HG02981 (cell line): Measurements from ENCODE around the gene RBM28.

ENCODE experiments used
- ATAC-seq: cut with Tn5 transposase; IDR thresholded peaks from one replicate; pipeline ENCODE4 v1.9.1; 2021; ENCODE audit warnings: mild to moderate bottlenecking, moderate library complexity; ENCODE audit not compliant: unreplicated experiment

RBM28 gene

GRCh38 chr7:128350708-128351295 is 7.1 kb upstream of the RBM28 start:
- ATAC-seq: no peak

GRCh38 chr7:128349466-128349825 is 5.7 kb upstream of the RBM28 start:
- ATAC-seq: no peak

GRCh38 chr7:128347647-128348097 is 4.0 kb upstream of the RBM28 start:
- no peak for ATAC-seq

DNA sequence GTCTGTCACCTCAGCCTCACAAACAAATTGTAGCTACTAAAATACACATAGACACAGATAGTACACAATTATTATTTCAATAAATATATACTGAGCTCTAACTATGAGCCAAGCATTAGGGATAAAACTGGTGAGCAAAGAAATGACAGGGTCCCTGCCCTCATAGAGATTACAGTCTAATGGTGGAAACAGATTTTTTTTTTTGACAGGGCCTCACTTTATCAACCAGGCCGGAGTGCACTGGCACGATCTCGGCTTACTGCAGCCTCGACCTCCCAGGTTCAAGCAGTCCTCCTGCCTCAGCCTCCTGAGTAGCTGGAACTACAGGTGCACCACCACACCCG is 695 bp upstream of the RBM28 start:
- no peak for ATAC-seq

DNA sequence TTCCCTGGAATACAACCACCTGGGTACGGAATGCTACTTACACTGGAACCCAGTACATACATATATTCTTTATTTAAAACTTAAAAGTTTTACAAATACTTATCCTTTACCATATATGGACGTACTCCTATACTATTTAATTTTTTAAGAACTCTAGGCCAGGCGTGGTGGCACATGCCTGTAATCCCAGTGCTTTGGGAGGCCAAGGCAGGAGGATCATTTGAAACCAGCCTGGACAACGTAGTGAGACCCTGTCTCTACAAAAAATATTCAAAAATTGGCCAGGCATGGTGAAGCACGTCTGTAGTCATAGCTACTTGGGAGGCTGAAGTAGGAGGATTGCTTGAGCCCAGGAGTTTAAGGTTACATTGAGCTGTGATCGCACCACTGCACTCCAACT is 2.0 kb downstream of the RBM28 start:
- ATAC-seq: no peak

- no peak for ATAC-seq
Observed at GRCh38 chr7:128335730-128336129, 8.0 kb downstream of the RBM28 start.

DNA sequence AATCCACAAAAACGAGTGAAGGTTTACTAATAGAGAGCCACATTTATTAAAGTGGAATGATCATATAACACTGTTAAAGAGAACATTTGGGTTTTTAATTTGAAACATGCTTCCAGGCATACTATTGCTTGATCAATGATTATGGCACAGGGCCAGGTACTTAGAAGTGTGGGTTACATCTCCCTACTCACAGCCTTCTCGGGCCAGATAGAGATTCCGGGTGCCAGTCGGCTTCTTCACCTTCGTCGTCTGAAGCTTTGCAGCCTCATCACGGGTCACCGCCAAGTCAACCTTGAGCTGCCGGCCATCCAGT is 19.4 kb downstream of the RBM28 start:
- no peak for ATAC-seq

DNA sequence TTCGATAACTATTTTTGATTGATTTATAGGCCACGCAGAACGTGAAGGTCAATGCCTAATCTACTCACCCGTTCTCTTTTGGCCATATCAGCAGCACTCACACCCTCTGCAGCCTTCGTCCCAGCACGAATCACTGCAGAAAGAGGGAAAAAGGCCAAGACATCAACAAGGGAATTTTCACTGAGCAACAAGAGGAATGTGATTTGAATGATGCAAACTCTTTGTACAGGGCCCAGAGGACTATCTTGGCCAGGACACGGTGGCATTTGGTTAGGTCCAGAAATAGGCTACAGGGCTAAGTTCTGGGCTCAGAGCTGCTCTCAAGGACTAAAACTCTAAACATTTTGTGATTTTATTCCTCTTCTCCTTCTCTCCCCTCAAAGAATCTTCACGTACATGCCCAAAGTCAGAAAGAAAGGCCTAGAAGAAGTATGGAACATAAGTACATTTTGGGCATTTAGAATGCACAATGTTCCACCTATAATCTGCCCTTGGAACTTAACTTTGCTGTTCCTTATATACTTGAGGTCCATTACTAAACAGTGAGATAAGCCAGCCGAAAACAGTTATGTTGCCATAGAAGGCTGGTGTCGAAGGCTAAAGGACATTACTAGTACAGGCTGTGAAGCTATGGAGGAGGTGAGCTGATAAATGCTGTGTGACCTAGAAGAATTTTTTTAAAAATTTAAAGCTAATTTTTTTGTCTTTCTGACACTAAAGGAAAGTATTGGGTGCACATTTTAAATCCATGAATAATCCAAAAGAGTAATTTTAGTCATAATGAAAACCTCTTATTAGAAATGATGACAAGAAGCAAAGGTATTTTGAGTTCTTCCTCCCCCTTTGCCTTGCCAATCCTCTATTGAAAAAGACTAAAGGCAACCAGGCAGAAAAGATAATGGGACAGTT is 20.0 kb downstream of the RBM28 start:
- no peak for ATAC-seq

GRCh38 chr7:128323040-128323439 is 20.7 kb downstream of the RBM28 start:
- no peak for ATAC-seq

DNA sequence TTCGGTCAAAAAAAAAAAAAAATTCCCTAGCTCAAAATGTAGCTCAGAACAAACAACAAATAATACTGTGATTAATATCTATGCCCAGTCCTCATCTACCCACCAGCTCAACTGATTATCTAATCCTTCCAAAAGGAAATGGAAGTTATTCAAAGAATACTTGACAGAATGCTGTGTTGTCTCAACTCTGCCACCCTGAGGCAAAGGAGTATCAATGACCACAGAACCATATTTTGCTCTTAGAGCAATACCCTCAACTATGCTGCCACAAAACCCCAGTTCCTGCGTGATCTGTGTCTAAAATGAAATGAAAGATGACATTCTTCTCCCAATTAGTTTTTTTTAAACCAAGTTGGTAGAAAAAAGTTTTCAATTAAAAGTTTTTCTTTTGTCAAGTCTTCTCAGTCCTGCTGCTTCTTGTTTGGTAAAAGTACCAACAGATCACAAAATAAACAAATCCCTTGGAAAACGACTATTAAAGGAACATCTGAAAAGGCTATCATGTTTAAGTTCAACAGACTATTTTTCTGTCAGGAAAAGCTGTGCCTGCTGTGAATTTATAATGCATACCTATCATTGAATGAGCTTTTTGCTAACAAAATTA is 21.6 kb downstream of the RBM28 start:
- no peak for ATAC-seq

DNA sequence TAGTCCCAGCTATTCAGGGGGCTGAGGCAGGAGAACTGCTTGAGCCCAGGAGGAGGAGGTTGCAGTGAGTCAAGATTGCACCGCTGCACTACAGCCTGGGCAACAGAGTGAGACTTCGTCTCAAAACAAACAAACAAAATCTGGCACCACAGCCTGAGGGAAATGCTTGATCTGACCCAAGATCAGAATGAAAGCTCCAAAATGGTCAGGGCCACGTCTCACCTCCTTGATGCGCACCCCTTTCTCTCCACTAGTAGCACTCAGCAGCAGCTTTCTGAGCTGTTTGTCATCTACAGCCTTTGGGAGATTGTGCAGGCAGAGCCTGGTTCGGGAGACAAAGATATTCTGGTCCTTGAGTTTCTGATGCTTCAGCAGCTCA is 22.7 kb downstream of the RBM28 start:
- no peak for ATAC-seq

DNA sequence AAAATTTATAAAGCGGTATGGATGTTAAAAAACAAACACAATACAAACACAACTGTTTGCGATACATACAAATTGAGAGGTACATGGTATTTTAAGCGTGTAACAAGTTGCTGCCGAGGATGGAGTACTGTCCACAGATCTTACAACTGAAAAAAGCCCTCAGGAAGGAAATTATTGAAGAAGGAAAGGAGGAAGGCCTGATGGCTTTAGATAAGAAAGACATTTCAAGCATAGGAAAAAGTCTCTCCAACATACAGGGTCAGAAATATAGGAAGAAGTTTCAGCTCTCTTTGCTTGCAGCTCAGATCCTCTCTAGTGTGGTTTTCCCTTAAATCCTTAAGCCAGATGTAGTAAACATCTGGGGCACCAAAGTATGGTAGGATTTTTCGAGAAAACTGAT is 25.0 kb downstream of the RBM28 start:
- no peak for ATAC-seq

GRCh38 chr7:128311013-128311412 is 32.7 kb downstream of the RBM28 start:
- no peak for ATAC-seq

GRCh38 chr7:128310499-128310898 is 33.2 kb downstream of the RBM28 start:
- no peak for ATAC-seq

GRCh38 chr7:128309976-128310375 is 33.7 kb downstream of the RBM28 start:
- no peak for ATAC-seq

GRCh38 chr7:128309124-128309523 is 34.6 kb downstream of the RBM28 start:
- ATAC-seq: no peak

DNA sequence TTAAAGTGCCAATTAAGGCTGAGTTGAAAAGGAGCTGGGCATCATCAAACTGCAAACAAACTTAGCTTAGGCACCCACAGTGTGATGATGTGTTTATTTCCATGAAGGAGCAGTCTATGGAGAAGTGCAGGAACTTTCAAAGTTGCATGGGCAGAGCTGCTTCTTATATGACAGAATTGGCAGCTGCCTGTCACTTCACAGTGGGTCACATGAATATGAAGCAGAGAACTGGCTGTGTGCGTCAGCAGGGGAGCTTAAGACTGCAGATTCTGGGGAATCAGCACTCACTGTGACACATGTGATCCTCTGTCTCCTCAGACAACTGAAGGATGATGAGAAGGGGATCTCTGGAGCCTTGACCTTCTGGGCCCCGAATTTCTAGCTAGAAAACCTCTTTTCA is 36.6 kb downstream of the RBM28 start:
- no peak for ATAC-seq

DNA sequence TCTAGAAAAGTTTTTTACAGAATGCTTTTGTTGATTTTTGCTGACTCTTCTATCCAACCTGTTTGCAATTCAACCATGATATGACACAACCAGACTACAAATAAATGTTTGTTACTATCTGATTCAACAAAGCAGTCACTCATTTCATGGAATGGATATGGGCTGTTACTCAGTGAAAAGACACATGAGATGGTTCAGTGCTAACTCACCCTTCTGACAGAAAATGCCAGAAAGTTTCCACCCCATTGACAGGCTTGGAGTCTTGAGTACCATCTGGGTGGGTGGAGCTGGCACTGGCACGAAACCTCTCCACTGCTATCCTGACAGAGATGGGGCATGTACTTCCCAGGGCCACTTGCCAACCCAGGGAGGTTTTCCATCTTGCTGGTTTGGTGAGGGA is 39.5 kb downstream of the RBM28 start:
- no peak for ATAC-seq

DNA sequence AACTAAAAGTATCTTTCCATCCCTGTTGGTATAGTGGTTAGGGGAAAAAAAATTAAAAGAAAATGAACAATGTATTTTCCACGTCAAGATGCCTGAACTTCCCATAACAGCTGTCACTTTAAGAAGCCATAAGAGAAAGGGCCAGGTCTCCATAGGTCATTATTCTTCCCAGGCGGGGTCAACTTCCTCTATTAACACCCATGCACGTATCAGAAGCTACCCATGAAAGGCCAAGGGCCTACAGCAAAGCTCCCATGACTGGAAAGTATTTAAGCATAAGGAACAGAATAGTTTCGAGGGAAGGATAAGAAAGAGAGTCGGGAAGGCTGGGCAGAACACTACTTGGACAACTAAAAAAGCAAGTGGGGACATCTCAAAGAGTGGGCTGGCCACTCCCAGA is 40.1 kb downstream of the RBM28 start:
- no peak for ATAC-seq

DNA sequence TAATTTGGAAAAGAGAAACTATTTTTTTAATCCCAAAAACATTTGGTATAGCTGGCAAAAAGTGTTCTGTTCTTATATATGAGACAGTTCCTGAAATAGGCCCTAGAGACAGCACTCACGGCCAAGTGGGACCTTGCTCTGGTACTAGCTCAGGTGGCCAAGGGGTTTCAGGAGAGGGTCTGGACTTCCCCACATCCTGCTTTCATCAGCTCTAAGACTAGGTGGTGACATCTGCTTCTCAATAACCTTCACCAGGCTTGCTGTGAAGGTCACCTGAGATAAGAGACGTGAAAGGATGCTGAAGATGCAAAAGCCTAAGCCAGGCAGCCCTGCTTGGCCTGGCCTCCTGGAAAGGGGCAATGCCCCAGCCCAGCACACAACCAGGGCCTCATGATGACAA is 40.6 kb downstream of the RBM28 start:
- ATAC-seq: no peak

GRCh38 chr7:128302139-128302538 is 41.6 kb downstream of the RBM28 start:
- no peak for ATAC-seq

GRCh38 chr7:128299109-128299607 is 44.5 kb downstream of the RBM28 start:
- ATAC-seq: no peak
